Stimulated activated CD4-positive, alpha-beta T cell treated with anti-CD3 and anti-CD28 coated beads, TNF-alpha, amount 100 ng/mL, for 4 hours (primary cell): Measurements from ENCODE around the gene PRX.

Source experiments
- DNase-seq, 3 experiments: peaks; one replicate each; pipeline ENCODE4 v3.0.0-alpha.2; 2020; ENCODE audit warnings: low read depth in 3 of 3

Gene PRX

DNA sequence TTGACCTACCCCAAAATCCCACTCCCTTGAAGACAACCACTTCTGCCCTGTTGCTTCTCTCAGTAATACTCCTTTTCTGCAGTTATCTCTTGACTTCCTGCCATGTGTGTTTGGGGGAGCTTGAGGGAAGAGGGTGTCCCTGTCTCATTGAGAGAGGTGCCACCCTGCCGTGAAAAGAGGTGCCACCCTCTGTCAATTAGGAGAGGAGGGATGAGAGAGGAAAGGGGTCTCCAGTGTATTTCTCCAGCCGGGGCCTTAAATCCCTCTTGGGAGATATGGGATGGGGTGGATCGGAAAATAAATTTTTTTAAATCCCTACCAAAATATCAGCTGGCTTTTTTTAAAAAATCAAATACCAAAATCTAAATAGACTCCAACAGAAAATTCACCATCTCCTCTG is 48.2 kb downstream of the PRX start:
- no peak for DNase-seq

DNA sequence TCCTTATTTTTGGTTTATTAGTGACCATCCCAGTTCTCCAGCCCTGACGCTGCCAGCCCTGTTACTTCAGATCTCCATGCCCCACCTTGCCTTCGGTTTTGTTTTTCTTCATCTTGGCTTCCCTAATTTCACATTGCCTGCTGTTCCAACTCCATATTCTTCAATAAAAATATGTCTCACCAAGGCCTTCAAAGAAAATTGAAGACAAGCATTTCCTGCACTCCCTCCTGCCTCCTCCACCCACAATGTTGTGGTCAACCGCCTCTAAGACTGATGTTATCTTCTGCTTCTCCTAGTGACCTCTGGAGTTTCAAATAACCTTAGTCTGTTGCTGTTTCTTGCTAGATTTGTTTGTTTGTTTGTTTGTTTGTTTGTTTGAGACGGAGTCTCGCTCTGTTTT is 50.1 kb downstream of the PRX start:
- no peak for DNase-seq

DNA sequence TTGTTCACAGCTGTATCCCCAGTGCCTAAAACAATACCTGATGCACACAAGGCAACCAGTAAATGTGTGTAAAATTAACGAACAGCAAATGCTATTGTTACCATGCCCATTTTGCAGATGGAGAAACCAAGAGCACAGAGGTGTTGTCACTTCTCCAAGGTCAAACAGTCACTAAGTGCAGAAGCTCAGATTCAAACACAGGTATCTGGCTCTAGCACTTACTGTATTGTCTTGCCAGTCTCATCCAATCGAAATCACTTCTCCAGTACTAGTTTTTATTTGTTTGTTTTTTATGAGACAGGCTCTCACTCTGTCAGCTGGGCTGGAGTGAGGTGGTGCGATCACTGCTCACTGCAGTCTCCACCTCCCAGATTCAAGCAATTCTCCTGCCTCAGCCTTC is 51.0 kb downstream of the PRX start:
- no peak for DNase-seq

DNA sequence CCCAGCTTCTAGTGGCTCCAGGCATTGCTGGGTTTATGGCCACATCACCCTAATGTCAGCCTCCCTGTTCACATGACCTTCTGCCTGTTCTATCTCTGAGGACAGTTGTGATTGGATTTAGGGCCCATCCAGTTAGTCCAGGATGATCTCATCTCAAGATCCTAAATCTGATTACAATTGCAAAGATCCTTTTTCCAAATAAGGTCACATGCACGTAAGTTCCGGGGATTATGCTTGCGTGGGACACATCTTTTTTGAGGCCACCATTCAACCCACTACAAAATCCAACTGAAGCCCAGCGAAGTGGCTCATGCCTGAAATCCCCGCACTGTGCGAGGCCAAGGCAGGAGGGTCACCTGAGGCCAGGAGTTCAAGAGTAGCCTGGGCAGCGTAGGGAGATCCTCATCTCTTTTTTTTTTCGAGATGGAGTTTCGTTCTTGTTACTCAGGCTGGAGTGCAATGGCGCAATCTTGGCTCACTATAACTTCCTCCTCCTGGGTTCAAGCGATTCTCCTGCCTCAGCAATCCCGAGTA is 52.4 kb downstream of the PRX start:
- no peak for DNase-seq

DNA sequence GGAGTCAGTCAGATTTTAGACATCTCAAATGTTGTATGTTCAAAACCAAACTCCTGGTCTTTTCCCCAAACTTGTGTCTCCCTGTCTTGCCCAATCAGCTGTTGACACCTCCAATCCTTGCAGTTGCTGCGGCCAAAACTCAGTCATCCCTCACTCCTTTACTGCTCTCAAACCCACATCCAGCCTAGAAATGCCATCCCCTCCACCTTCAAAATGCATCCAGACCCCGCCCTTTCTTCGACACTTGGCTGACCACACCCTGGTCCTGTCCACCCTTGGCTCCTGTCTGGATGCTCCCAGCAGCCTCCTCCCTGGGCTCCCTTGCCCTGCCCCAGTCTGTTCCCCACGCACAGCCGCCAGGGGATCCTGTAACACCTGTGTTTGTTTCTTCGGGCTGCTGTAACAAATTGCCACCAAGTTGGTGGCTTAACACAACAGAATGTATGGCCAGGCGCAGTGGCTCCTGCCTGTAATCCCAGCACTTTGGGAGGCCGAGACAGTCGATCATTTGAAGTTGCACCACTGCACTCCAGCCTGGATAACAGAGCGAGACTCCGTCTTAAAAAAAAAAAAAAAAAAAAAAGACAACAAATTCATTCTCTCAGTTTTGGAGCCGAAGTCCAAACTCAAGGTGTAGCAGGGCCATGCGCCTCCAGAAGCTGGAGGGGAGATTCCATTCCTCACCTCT is 53.0 kb downstream of the PRX start:
- DNase-seq = no peak

DNA sequence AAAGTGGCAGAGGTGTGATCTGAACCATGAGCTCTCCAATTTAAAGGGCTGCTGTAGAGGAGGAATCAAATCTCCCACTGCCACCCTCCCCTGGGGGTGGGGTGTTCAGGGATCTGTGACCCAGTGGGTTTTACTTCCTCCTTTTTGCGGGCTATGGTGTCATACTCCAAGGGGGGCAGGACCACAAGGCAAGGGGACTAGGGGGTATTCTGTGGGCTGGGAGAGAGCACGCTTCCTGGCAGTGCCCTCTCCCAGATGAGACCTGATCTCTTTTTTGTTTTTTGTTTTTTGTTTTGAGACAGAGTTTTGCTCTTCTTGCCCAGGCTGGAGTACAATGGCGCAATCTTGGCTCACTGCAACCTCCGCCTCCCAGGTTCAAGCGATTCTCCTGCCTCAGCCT is 54.4 kb downstream of the PRX start:
- no peak for DNase-seq

DNA sequence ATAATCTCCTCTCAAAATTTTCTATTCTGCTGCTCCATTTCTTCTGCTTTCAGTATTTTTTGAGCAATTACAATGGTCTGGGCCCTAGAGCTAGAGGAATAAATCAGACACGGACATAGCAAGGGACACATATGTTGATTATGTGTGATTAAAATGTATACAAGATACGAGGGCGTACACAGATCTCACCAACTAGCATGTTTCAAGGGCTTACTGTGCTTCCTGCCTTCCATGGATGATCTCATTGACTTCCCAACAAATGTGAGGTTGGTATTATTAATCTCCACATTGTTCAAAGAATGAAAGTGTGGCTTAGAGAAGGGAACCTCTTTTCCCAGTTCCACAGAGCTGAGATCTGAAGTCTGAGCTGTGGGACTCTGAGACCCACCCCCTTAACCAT is 55.5 kb downstream of the PRX start:
- DNase-seq = no peak

DNA sequence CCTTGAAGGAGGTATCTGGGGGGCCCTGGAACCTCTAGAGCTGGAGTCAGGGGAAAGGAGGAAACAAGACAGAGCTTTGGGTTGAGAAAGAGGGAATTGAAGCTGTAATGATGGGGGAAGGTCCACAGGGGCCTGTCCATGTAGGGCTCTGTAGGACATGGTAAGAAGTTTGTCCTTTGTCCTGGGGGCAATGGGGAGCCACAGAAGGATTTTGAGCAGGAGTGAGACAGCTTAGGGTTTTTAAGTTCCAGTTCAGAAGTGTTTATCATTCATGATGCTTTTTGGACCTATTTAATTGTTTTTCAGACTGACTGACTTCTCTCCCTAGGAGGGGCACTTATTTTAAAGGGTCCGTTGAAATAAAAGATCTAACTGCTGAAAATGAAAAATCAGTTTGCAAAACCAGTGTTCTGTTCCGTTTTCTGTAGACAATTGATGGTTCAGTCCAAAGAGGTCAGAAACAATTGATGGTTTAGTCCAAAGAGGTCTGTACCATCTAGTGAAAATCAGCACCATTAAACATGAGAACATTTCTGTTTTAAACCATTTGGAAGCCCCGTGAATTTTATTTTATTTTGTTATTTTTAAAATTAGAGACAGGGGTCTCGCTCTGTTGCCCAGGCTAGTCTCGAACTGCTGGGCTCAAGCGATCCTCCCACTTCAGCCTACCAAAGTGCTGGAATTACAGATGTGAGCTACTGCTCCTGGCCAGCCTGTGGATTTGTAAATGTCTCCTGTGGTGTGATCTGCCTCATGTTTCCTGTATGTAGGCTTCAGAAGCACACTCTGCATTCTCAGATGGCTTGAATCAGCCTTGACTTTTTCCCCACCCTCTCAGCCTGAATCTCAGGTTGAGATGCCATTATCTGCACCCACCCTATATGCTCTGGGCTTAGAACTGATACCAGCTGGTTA is 56.2 kb downstream of the PRX start:
- DNase-seq = no peak

DNA sequence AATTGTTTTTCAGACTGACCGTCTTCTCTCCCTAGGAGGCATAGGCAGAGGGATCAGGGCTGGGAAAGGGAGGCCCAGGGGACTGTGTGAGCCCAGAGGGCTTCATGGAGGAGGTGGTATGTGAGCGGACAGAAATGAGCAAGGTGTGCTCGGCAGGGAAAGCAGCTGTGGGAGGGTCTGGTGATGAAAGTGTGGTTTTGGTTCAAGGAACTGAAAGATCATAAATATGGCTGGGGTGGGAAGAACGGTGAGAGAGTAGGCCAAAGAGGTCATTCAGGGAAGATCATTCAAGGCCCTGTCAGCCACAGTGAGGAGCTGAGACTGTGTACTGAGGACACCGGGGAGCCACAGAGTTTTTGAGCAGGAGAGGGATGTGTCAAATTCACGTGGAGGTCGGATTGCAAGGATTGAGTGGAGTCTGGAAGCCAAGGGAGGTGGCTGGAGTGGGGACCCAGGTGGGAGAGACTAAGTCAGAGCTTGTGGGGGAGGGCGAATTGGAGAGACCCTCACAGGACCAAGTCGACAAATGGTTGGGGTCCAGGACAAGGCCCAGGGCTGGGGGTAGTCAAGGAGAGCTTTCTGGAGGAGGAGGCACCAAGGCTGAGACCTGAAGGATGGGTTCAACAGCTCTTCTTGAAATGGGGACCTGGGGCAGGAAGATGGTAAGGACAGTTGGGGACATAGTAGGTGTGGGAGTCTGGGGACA is 57.0 kb downstream of the PRX start:
- DNase-seq = no peak

DNA sequence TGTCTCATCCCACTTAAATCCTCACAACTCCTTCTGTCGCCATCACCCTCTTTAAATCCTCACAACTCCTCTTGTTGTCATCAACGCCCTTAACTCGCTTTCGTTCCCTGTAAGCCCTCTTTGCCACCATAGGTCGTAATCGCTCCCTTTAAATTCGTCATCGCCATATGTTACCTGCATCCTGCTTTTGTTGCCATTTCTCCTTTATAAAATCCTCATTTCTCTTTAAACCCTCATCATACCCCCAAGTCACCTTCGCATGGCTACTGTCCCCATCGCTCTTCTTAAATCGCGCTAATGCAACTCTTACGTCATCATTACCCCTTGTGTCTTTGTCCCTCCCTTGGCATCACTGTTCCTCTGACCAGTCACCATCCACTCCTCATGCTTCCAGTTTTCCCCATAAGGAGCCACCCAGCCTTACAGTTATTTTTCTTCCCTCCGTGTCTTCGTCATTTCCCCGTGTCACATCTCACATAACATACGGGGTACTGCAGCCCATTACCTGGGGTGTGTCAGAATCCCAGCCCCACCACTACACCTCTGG is 64.1 kb downstream of the PRX start:
- DNase-seq = no peak

DNA sequence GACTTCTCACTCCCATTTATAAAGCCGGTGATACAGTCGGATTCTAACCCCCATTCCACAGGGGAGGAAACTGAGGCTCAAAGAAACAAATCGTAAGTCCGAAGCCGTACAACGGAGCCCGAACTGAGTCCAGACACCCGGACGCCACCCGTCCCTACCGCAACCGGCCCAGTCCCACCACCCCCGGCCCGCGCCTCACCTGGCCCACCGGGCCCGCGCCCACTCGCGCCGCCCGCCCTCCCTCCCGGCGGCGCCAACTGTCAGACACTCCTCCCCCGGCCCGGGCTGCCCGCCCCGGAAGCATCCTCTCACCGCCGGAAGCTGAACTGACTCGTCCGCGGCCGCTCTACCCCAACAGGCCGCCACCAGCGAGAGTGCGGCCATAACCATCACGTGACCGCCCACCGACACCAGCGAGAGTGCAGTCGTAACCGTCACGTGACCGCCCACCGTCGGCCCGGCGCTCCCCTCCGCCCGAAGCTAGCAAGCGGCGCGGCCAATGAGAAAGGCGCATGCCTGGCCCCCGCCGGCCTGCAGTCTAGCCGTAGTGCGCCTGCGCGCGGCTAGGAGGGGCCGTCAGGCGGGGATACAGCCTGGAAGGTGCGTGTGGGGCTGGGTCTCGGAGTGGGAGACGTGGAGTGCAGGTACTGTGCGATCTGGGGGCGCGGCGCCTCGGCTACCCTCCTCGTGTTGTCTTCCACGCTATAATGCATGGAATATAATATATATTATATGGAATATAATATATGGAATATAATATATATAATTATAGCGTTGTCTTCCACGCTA is 64.9 kb downstream of the PRX start, which contains the start of the genes C19orf47 and PLD3:
TSS of gene C19orf47 (minus strand) at position 273 of the 789 bp plus-strand sequence. CDS start 6,540 bp downstream, outside the sequence.
TSS of gene PLD3 (plus strand) at position 571 of the 789 bp plus-strand sequence. CDS start 17,789 bp downstream, outside the sequence.
- DNase-seq = peak; percentile 91 to 99 (median 98)

DNA sequence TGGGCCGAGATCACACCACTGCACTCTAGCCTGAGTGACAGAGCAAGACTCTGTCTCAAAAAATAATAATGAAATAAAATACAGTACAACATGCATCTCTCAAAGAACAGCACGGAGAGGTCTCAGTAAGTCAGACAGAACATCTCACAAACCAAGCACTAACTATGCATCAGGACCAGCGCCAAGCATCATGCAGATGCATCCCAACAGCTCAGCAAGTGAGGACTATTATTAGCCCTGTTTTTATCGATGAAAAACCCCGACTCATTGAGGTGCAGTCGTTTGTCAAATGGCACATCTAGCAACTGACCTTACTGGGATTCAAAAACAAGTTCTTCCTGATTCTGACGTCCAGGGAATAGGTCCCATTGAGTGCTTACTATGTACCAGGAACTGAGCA is 68.8 kb downstream of the PRX start:
- no peak for DNase-seq
